H1 (cell line): ENCODE measurements around the gene CCDC74A. TPM values are rescaled to one million over a fixed set of nuclear protein-coding genes. Genes with fewer than 3 reads are reported as not detected.

Source experiments
- ASH2L ChIP-seq: fragments of 200-600, 300-600 bp; sonication (generic); IDR thresholded peaks from one replicate; pipeline ENCODE4 v1.7.1; 2017; ENCODE audit warnings: low read length
- BACH1 ChIP-seq: IDR thresholded peaks from 2 replicates; pipeline ENCODE4 v1.6.1; 2012; ENCODE audit warnings: low read length, improper control_type of control experiment
- EGR1 ChIP-seq: IDR thresholded peaks from 2 replicates; pipeline ENCODE4 v1.6.1; 2011; ENCODE audit warnings: low read depth, low read length, borderline replicate concordance
- EZH2 ChIP-seq: fragments of 200-600 bp; sonication (generic); IDR thresholded peaks from 2 replicates; pipeline ENCODE4 v1.7.1; 2012; ENCODE audit warnings: low read depth, mild to moderate bottlenecking, moderate library complexity, low read length, inconsistent platforms; ENCODE audit not compliant: severe bottlenecking
- FOSL1 ChIP-seq: IDR thresholded peaks from 2 replicates; pipeline ENCODE4 v1.6.1; 2011; ENCODE audit warnings: mild to moderate bottlenecking, low read depth, low read length, moderate library complexity; ENCODE audit not compliant: insufficient read depth
- GTF2F1 ChIP-seq: IDR thresholded peaks from 2 replicates; pipeline ENCODE4 v1.6.1; 2012; ENCODE audit warnings: low read depth, low read length, improper control_type of control experiment, borderline replicate concordance
- HDAC6 ChIP-seq: IDR thresholded peaks from one replicate; pipeline ENCODE4 v1.7.1; 2012; ENCODE audit warnings: low read depth, mild to moderate bottlenecking, inconsistent platforms, low read length, moderate library complexity
- KDM5A ChIP-seq: fragments of 200-600 bp; IDR thresholded peaks from 2 replicates; pipeline ENCODE4 v1.7.1; 2012; ENCODE audit warnings: mild to moderate bottlenecking, low read length, inconsistent platforms, mixed read lengths
- MAFK ChIP-seq: IDR thresholded peaks from 2 replicates; pipeline ENCODE4 v1.6.1; 2012; ENCODE audit warnings: low read depth, mild to moderate bottlenecking, improper control_type of control experiment, low read length
- NANOG ChIP-seq: IDR thresholded peaks from 2 replicates; pipeline ENCODE4 v1.6.1; 2011; ENCODE audit warnings: low read length, low read depth, mild to moderate bottlenecking, inconsistent platforms; ENCODE audit not compliant: insufficient read depth, poor library complexity, severe bottlenecking
- NRF1 ChIP-seq: IDR thresholded peaks from 2 replicates; pipeline ENCODE4 v1.6.1; 2011; ENCODE audit warnings: mild to moderate bottlenecking, low read depth, low read length, improper control_type of control experiment
- POLR2A ChIP-seq, 2 experiments: IDR thresholded peaks; 1 replicate in 1 of 2; 2 replicates in 1 of 2; pipeline ENCODE4 v1.6.1; 2011; ENCODE audit warnings: low read depth in 2 of 2, low read length in 2 of 2, mild to moderate bottlenecking in 2 of 2; ENCODE audit errors: control extremely low read depth in 1 of 2
- RAD21 ChIP-seq, 2 experiments: IDR thresholded peaks in 1 of 2; conservative IDR thresholded peaks in 1 of 2; 2 replicates each; pipeline ENCODE4 v1.6.1; 2011; ENCODE audit warnings: low read depth in 2 of 2, low read length in 2 of 2, improper control_type of control experiment in 1 of 2, inconsistent platforms in 1 of 2, mild to moderate bottlenecking in 1 of 2, moderate library complexity in 1 of 2
- RBBP5 ChIP-seq: IDR thresholded peaks from 2 replicates; pipeline ENCODE4 v1.7.1; 2012; ENCODE audit warnings: low read depth, mild to moderate bottlenecking, inconsistent platforms, low read length, moderate library complexity, borderline replicate concordance
- RFX5 ChIP-seq: IDR thresholded peaks from 2 replicates; pipeline ENCODE4 v1.6.1; 2011; ENCODE audit warnings: low read depth, low read length, improper control_type of control experiment, borderline replicate concordance
- RXRA ChIP-seq: IDR thresholded peaks from 2 replicates; pipeline ENCODE4 v1.6.1; 2011; ENCODE audit warnings: low read depth, mild to moderate bottlenecking, low read length, moderate library complexity; ENCODE audit not compliant: insufficient read depth
- SIRT6 ChIP-seq: IDR thresholded peaks from one replicate; pipeline ENCODE4 v1.7.1; 2012; ENCODE audit warnings: low read length, inconsistent platforms
- SP4 ChIP-seq: IDR thresholded peaks from 2 replicates; pipeline ENCODE4 v1.6.1; 2012; ENCODE audit warnings: low read length, inconsistent platforms
- TAF1 ChIP-seq: IDR thresholded peaks from 2 replicates; pipeline ENCODE4 v1.6.1; 2011; ENCODE audit warnings: mild to moderate bottlenecking, low read depth, low read length
- TBP ChIP-seq: IDR thresholded peaks from 2 replicates; pipeline ENCODE4 v1.6.1; 2011; ENCODE audit warnings: low read depth, low read length, improper control_type of control experiment
- TCF12 ChIP-seq: IDR thresholded peaks from 2 replicates; pipeline ENCODE4 v1.6.1; 2011; ENCODE audit warnings: low read depth, mild to moderate bottlenecking, low read length
- YY1 ChIP-seq: IDR thresholded peaks from 2 replicates; pipeline ENCODE4 v1.6.1; 2011; ENCODE audit warnings: low read depth, mild to moderate bottlenecking, low read length
- polyA plus RNA-seq, 7 experiments: library from polyadenylated mRNA; depleted of rRNA in 3 of 7; stranded (reverse) in 5 of 7; unstranded in 2 of 7; fragments of >200 nt in 5 of 7; fragments of 200-250 nt in 2 of 7; gene quantifications; 1 replicate in 5 of 7; 2 replicates in 1 of 7; 4 replicates in 1 of 7; pipeline versions ENCODE4 v1.2.1 to v1.2.3, GENCODE V29; 2011 to 2013; ENCODE audit warnings: missing spikeins in 2 of 7, mixed read lengths in 2 of 7
- total RNA-seq: library from RNA; stranded (reverse); fragmentation: NEBNext Ultra II Directional; extraction: Animal tissue kit (Norgen Biotek cat#: 25700); gene quantifications from 2 replicates; pipeline ENCODE4 v1.2.1, GENCODE V29; 2021
- TF ChIP-seq, protein P1 (sequence below): IDR thresholded peaks from 2 replicates; pipeline ENCODE4 v1.6.1; 2011; ENCODE audit warnings: low read length, improper control_type of control experiment
- TF ChIP-seq, protein P2 (sequence below): IDR thresholded peaks from 2 replicates; pipeline ENCODE4 v1.6.1; 2012; ENCODE audit warnings: inconsistent platforms

The CCDC74A gene
- total and polyA plus RNA-seq, 2 of the 8 experiments (the other 6 are each of a cell fraction or from before 2014, with no cell fraction given) = 18.1 to 21.0 TPM

DNA sequence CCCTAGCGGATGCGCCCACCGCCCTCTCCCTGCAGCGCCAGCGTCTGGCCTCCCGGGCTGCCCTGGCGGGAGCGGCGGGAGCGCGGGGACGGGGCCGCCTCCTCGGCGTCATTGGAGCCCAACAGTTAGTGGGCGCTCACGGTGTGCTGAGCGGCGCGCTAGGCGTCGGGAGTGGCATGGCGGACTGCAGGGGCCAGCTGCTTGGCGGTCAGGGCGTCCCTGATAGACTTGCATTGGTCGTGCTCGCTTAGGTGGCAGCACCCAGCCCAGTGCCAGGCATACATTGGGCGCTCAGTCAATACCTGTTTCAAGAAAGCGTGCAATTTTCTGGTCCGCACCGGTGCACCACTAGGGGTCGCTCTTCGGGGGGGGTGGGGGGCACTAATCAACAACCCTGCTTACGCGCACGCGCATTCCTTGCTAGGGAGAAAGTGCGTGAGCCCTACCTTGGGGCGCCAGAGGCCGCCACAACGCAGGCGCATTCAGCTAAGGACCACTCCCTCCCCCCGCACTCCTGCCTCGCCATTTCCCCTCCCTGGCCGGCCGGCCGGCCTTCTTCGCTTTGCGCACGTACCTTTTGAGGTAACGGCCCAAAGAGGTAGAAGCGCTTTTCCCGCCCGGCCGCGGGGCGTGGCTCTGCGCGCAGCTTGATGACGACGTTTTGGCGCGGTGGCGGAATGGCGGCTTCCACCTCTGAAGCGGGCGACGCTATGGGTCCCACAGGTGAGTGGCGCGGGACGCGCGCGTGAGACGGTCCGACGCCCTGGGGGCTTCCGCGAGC is 35.1 kb upstream of the CCDC74A start (continued):
- TF ChIP-seq GTF2F1 (no peak), HDAC6 (no peak), NRF1 (no peak), RBBP5 (peak; percentile 87; the same call in 1 of the 2 replicates), RAD21 (IDR thresholded peaks at IDR 0.05 in 1 of 2, conservative IDR thresholded peaks at IDR 0.05 in 1 of 2; ENCODE audit: low read depth in 2 of 2, low read length in 2 of 2) (peak; percentile 15 to 54; a peak in 3 of 4 replicates), TAF1 (peak; percentile 89), SIRT6 (no peak), ASH2L (peak; percentile 33), BACH1 (no peak), YY1 (peak; percentile 93), MAFK (no peak), EGR1 (no peak), KDM5A (peak; percentile 94; the same call in 1 of the 2 replicates), POLR2A (IDR thresholded peaks at IDR 0.05; ENCODE audit: control extremely low read depth in 1 of 2, low read depth in 2 of 2, low read length in 2 of 2) (peak; percentile 80 to 84), NANOG (no peak), SP4 (no peak), TBP (peak; percentile 79), RFX5 (no peak), EZH2 (no peak), RXRA (no peak), TCF12 (0 out of 2 replicates have a peak, but pooled peaks have one; percentile 33), FOSL1 (no peak)
- TF ChIP-seq, protein P1, sequence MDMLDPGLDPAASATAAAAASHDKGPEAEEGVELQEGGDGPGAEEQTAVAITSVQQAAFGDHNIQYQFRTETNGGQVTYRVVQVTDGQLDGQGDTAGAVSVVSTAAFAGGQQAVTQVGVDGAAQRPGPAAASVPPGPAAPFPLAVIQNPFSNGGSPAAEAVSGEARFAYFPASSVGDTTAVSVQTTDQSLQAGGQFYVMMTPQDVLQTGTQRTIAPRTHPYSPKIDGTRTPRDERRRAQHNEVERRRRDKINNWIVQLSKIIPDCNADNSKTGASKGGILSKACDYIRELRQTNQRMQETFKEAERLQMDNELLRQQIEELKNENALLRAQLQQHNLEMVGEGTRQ = no peak
- TF ChIP-seq, protein P2, sequence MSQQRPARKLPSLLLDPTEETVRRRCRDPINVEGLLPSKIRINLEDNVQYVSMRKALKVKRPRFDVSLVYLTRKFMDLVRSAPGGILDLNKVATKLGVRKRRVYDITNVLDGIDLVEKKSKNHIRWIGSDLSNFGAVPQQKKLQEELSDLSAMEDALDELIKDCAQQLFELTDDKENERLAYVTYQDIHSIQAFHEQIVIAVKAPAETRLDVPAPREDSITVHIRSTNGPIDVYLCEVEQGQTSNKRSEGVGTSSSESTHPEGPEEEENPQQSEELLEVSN = peak; percentile 85
